IMR-90 (cell line): ENCODE measurements around the gene ADPRHL1. TPM values are rescaled to one million over a fixed set of nuclear protein-coding genes. Genes with fewer than 3 reads are reported as not detected.
"Not testable (repeated sequence)": the region's sequence is repeated elsewhere in the genome, so short reads cannot be mapped to it uniquely, and the experiment has no call there.

Experiments used
- ATAC-seq: fragments of 200-7000 bp; cut with Tn5 transposase; 2 replicates; pipeline ENCODE4 v1.9.1; 2020; ENCODE audit warnings: low read depth, mild to moderate bottlenecking, moderate library complexity
- BruUV-seq: library from RNA; stranded (reverse); fragments of 400-500 nt; replicated peaks from 2 replicates; lab custom pipeline; 2021; lab: Mats Ljungman, UMichigan
- CTCF ChIA-PET: fragments of 300-600 bp; formaldehyde crosslinking; extraction: SDS; loops from one replicate; lab custom pipeline; 2021; ENCODE audit warnings: antibody characterized with exemption; lab: Yijun Ruan, JAX
- POLR2A ChIA-PET: fragments of 300-600 bp; sonication (Branson Sonifier 250); formaldehyde crosslinking; loops from one replicate; lab custom pipeline; 2022; ENCODE audit warnings: antibody characterized with exemption; ENCODE audit not compliant: unreplicated experiment; lab: Charles Lee
- DNase-seq: peaks from one replicate; pipeline ENCODE4 v3.0.0; 2013
- H2AFZ ChIP-seq: replicated peaks from 2 replicates; pipeline ENCODE3; 2013; ENCODE audit warnings: low read length, mild to moderate bottlenecking; ENCODE audit not compliant: poor library complexity
- H2AK5ac ChIP-seq: 2 replicates; pipeline ENCODE4 v1.6.1; 2013; ENCODE audit warnings: low read depth, low read length, inconsistent platforms
- H2AK9ac ChIP-seq: replicated peaks from 2 replicates; pipeline ENCODE3; 2013; ENCODE audit warnings: mild to moderate bottlenecking, low read depth, low read length, moderate library complexity; ENCODE audit not compliant: poor library complexity
- H2BK120ac ChIP-seq: 2 replicates; pipeline ENCODE4 v1.6.1; 2013; ENCODE audit warnings: low read depth, low read length, inconsistent platforms
- H2BK15ac ChIP-seq: 3 replicates; pipeline ENCODE4 v1.6.1; 2013; ENCODE audit warnings: low read depth, low read length, inconsistent platforms
- H2BK20ac ChIP-seq: 2 replicates; pipeline ENCODE4 v1.6.1; 2013; ENCODE audit warnings: low read depth, mild to moderate bottlenecking, inconsistent platforms, low read length, moderate library complexity
- H2BK5ac ChIP-seq: 2 replicates; pipeline ENCODE4 v1.6.1; 2013; ENCODE audit warnings: mild to moderate bottlenecking, low read depth, low read length, inconsistent platforms; ENCODE audit not compliant: poor library complexity, severe bottlenecking
- H3K14ac ChIP-seq: replicated peaks from 2 replicates; pipeline ENCODE4 v1.6.1; 2013; ENCODE audit warnings: low read depth, low read length, inconsistent platforms
- H3K18ac ChIP-seq: 2 replicates; pipeline ENCODE4 v1.6.1; 2013; ENCODE audit warnings: low read depth, low read length, control low read depth
- H3K23ac ChIP-seq: 2 replicates; pipeline ENCODE4 v1.6.1; 2013; ENCODE audit warnings: low read depth, low read length, inconsistent platforms
- H3K27ac ChIP-seq: 2 replicates; pipeline ENCODE4 v1.5.1; 2013; ENCODE audit warnings: mild to moderate bottlenecking, control low read depth, low read length; ENCODE audit not compliant: insufficient read depth
- H3K27me3 ChIP-seq: 2 replicates; pipeline ENCODE4 v1.6.1; 2013; ENCODE audit warnings: low read length; ENCODE audit not compliant: control insufficient read depth, insufficient read depth
- H3K36me3 ChIP-seq: 2 replicates; pipeline ENCODE4 v1.6.1; 2013; ENCODE audit warnings: low read length, mixed read lengths; ENCODE audit not compliant: control insufficient read depth, insufficient read depth
- H3K4ac ChIP-seq: 2 replicates; pipeline ENCODE4 v1.6.1; 2013; ENCODE audit warnings: low read depth, low read length, inconsistent platforms
- H3K4me1 ChIP-seq: 2 replicates; pipeline ENCODE4 v1.6.1; 2013; ENCODE audit warnings: low read length, mixed read lengths; ENCODE audit not compliant: control insufficient read depth, insufficient read depth
- H3K4me2 ChIP-seq: 2 replicates; pipeline ENCODE4 v1.6.1; 2013; ENCODE audit warnings: low read depth, mild to moderate bottlenecking, control low read depth, low read length, moderate library complexity
- H3K4me3 ChIP-seq: 2 replicates; pipeline ENCODE4 v1.5.1; 2013; ENCODE audit warnings: low read depth, mild to moderate bottlenecking, control low read depth, low read length, moderate library complexity; ENCODE audit not compliant: insufficient read depth
- H3K56ac ChIP-seq: 2 replicates; pipeline ENCODE4 v1.6.1; 2013; ENCODE audit warnings: low read length, inconsistent platforms; ENCODE audit not compliant: insufficient read depth; ENCODE audit errors: extremely low read depth
- H3K79me1 ChIP-seq, 2 experiments: 2 replicates each; pipeline ENCODE4 v1.6.1; 2013; ENCODE audit warnings: low read length in 2 of 2, inconsistent platforms in 1 of 2, low read depth in 1 of 2
- H3K9ac ChIP-seq: 2 replicates; pipeline ENCODE4 v1.6.1; 2013; ENCODE audit warnings: low read depth, low read length, control low read depth
- H3K9me1 ChIP-seq: 2 replicates; pipeline ENCODE4 v1.6.1; 2013; ENCODE audit warnings: low read length, inconsistent platforms; ENCODE audit not compliant: insufficient read depth
- H3K9me3 ChIP-seq: 2 replicates; pipeline ENCODE4 v1.6.1; 2013; ENCODE audit warnings: low read length; ENCODE audit not compliant: control insufficient read depth, insufficient read depth
- H4K20me1 ChIP-seq: 2 replicates; pipeline ENCODE4 v1.6.1; 2013; ENCODE audit warnings: low read length, inconsistent platforms; ENCODE audit not compliant: insufficient read depth
- H4K5ac ChIP-seq: 2 replicates; pipeline ENCODE4 v1.6.1; 2013; ENCODE audit warnings: mild to moderate bottlenecking, low read depth, low read length, control low read depth
- H4K8ac ChIP-seq, 2 experiments: 2 replicates each; pipeline ENCODE4 v1.6.1; 2013; ENCODE audit warnings: low read depth in 2 of 2, low read length in 2 of 2, control low read depth in 1 of 2, inconsistent platforms in 1 of 2
- H4K91ac ChIP-seq: 2 replicates; pipeline ENCODE4 v1.6.1; 2013; ENCODE audit warnings: low read depth, low read length, inconsistent platforms; ENCODE audit not compliant: insufficient read depth
- WGBS, 2 experiments: methylation state at CpG; one replicate each; pipeline versions ENCODE4 v1.1.5 to v1.1.7; 2013; ENCODE audit warnings: missing lambda C conversion rate in 2 of 2; ENCODE audit not compliant: insufficient read length in 1 of 2; ENCODE audit errors: extremely low coverage in 2 of 2; 5-methylcytosine and 5-hydroxymethylcytosine counted together
- dilution Hi-C: fragments of 300-500 bp; cut with HindIII; formaldehyde crosslinking; loops from one replicate; pipeline ENCODE4 v1.14.3; 2018; ENCODE audit warnings: low sequenced_read_pairs; ENCODE audit not compliant: unreplicated experiment
- in situ Hi-C: fragments of 300-500 bp; cut with MboI; formaldehyde crosslinking; loops from 3 replicates; pipeline ENCODE4 v1.14.3; 2019; ENCODE audit warnings: low sequenced_read_pairs, inconsistent platforms, mixed read lengths
- intact Hi-C: fragments of 100-400 bp; cut with micrococcal nuclease; formaldehyde crosslinking; loops from 2 replicates; pipeline ENCODE4 v1.10.0; 2022
- polyA plus RNA-seq, 3 experiments: library from polyadenylated mRNA; depleted of rRNA; stranded (reverse); fragments of >200 nt; gene quantifications; 2 replicates each; pipeline ENCODE4 v1.2.3, GENCODE V29; 2012; ENCODE audit warnings: low replicate concordance in 1 of 3
- total RNA-seq: library from RNA; depleted of rRNA; stranded (reverse); fragments of >200 nt; gene quantifications from 2 replicates; pipeline ENCODE4 v1.2.3, GENCODE V29; 2012

ADPRHL1 gene
- total and polyA plus RNA-seq, 2 of the 4 experiments (the other 2 are of a cell fraction), result 0.36 to 0.67 TPM

- H4K20me1 ChIP-seq, H3K9me1 ChIP-seq, H4K5ac ChIP-seq, H3K56ac ChIP-seq, H2BK20ac ChIP-seq, H2BK15ac ChIP-seq, H2BK5ac ChIP-seq, H3K9ac ChIP-seq, BruUV-seq, H3K36me3 ChIP-seq, H3K79me1 ChIP-seq, POLR2A ChIA-PET, DNase-seq, H3K9me3 ChIP-seq, H3K18ac ChIP-seq, H3K27ac ChIP-seq, H3K14ac ChIP-seq, H2AFZ ChIP-seq, H2BK120ac ChIP-seq, H2AK5ac ChIP-seq, dilution Hi-C loops, H3K4me2 ChIP-seq, H3K4ac ChIP-seq, intact Hi-C loops, H3K4me1 ChIP-seq, H4K91ac ChIP-seq, H3K4me3 ChIP-seq, H2AK9ac ChIP-seq, H3K23ac ChIP-seq, H4K8ac ChIP-seq, ATAC-seq: not testable (repeated sequence)
- in situ Hi-C loops, result loop anchor here (25.0 kb wide), 1 partner anchor 445 kb away; no protein-coding TSS in a partner anchor
- no CpG with 5 or more reads among the region's 2 CpGs for WGBS, 2 experiments
- CTCF ChIA-PET, result interaction anchor here (0.7 kb wide), 1 partner anchor 9 kb away, joined by 4 read pairs; no protein-coding TSS in a partner anchor
- H3K27me3 ChIP-seq, result peaks cover 17% of the 10 kb centered on the region
Measured at GRCh38 chr13:113382542-113382941, 70.7 kb downstream of the ADPRHL1 start.
